ENCODE data around the gene TMEM219.
"Not testable (repeated sequence)": the region's sequence is repeated elsewhere in the genome, so short reads cannot be mapped to it uniquely, and the experiment has no call there.

Gene TMEM219

GRCh38 chr16:29961479-29962343 is at the start of gene TMEM219:
Gene TMEM219 (plus strand): TSS chr16:29962079. CDS start chr16:29963144, 1,065 bp downstream.
- DNase-seq (ENCODE audit: low read depth in 3 of 3): peak; percentile 86 to 88 (median 87)

GRCh38 chr16:29912087-29912486 is 49.8 kb upstream of the TMEM219 start:
- DNase-seq (ENCODE audit: low read depth in 3 of 3): no peak

GRCh38 chr16:29913514-29913913 is 48.4 kb upstream of the TMEM219 start:
- DNase-seq (ENCODE audit: low read depth in 3 of 3): no peak

- no peak for DNase-seq (ENCODE audit: low read depth in 3 of 3)
These were observed 46.2 kb upstream of the TMEM219 start for GRCh38 chr16:29915590-29916247.

GRCh38 chr16:29916979-29917378 is 44.9 kb upstream of the TMEM219 start:
- DNase-seq (ENCODE audit: low read depth in 3 of 3): no peak

- no peak for DNase-seq (ENCODE audit: low read depth in 3 of 3)
These were observed 41.4 kb upstream of the TMEM219 start for GRCh38 chr16:29920288-29921033.

GRCh38 chr16:29921034-29921385 is 40.9 kb upstream of the TMEM219 start:
- no peak for DNase-seq (ENCODE audit: low read depth in 3 of 3)

GRCh38 chr16:29922326-29922725 is 39.6 kb upstream of the TMEM219 start:
- no peak for DNase-seq (ENCODE audit: low read depth in 3 of 3)

GRCh38 chr16:29922986-29923501 is 38.8 kb upstream of the TMEM219 start:
- no peak for DNase-seq (ENCODE audit: low read depth in 3 of 3)

- no peak for DNase-seq (ENCODE audit: low read depth in 3 of 3)
These were observed 36.6 kb upstream of the TMEM219 start for GRCh38 chr16:29925105-29925756.

GRCh38 chr16:29925781-29926710 is 35.8 kb upstream of the TMEM219 start, which contains the start of gene KCTD13:
Gene KCTD13 (minus strand): TSS chr16:29926226. CDS start chr16:29926033, 193 bp downstream.
- DNase-seq (ENCODE audit: low read depth in 3 of 3): peak; percentile 78 to 82 (median 80)

GRCh38 chr16:29926711-29927052 is 35.2 kb upstream of the TMEM219 start:
- no peak for DNase-seq (ENCODE audit: low read depth in 3 of 3)

- no peak for DNase-seq (ENCODE audit: low read depth in 3 of 3)
These were observed 34.6 kb upstream of the TMEM219 start for GRCh38 chr16:29927070-29927905.

GRCh38 chr16:29931750-29932149 is 30.1 kb upstream of the TMEM219 start:
- DNase-seq (ENCODE audit: low read depth in 3 of 3): not testable (repeated sequence)

- DNase-seq (ENCODE audit: low read depth in 3 of 3): no peak
These were observed 21.2 kb upstream of the TMEM219 start for GRCh38 chr16:29940656-29941055.

- no peak for DNase-seq (ENCODE audit: low read depth in 3 of 3)
These were observed 17.8 kb upstream of the TMEM219 start for GRCh38 chr16:29943846-29944799.

GRCh38 chr16:29947897-29948296 is 14.0 kb upstream of the TMEM219 start:
- DNase-seq (ENCODE audit: low read depth in 3 of 3): no peak

- DNase-seq (ENCODE audit: low read depth in 3 of 3): no peak
These were observed 10.9 kb upstream of the TMEM219 start for GRCh38 chr16:29950806-29951461.

Data from stimulated activated CD4-positive, alpha-beta T cell treated with anti-CD3 and anti-CD28 coated beads, TNF-alpha, amount 100 ng/mL, for 48 hours (primary cell).